K562 (cell line): ENCODE data around the gene GRB2. TPM values are rescaled to one million over a fixed set of nuclear protein-coding genes. Genes with fewer than 3 reads are reported as not detected.

Experiments used
- ATAC-seq: fragments of 200-7000 bp; cut with Tn5 transposase; 3 replicates; pipeline ENCODE4 v1.9.1; 2020; ENCODE audit warnings: moderate library complexity
- BruUV-seq: library from RNA; stranded (reverse); fragments of 400-500 nt; replicated peaks from 2 replicates; lab custom pipeline; 2021; lab: Mats Ljungman, UMichigan
- CTCF ChIA-PET: fragments of 300-600 bp; formaldehyde crosslinking; extraction: SDS; loops from one replicate; lab custom pipeline; 2021; ENCODE audit warnings: low intra/inter-chr PET ratio; lab: Yijun Ruan, JAX
- POLR2A ChIA-PET: fragments of 300-600, 350-650 bp; sonication (Branson Sonifier 250); formaldehyde crosslinking; extraction: SDS; loops from one replicate; lab custom pipeline; 2021; ENCODE audit warnings: antibody characterized with exemption, inconsistent platforms; lab: Yijun Ruan, JAX
- DNase-seq, 4 experiments: peaks; one replicate each; pipeline versions ENCODE4 v3.0.0 to v3.0.0-alpha.2; 2011 to 2018; ENCODE audit warnings: low spot score in 3 of 4, mixed read lengths in 3 of 4; ENCODE audit errors: extremely low read depth in 1 of 4
- FAIRE-seq: peaks from 2 replicates; lab custom pipeline; 2011; peaks lifted over from hg19 to GRCh38; lab: Jason Lieb, UNC
- H2AFZ ChIP-seq: 2 replicates; pipeline ENCODE4 v1.6.0; 2011; ENCODE audit warnings: low read depth, low read length, control low read depth, inconsistent platforms
- H3K27ac ChIP-seq: fragments of 200-600 bp; 3 replicates; pipeline ENCODE4 v1.8.0; 2011; ENCODE audit warnings: low read depth, mild to moderate bottlenecking, control low read depth, inconsistent platforms, low read length, moderate library complexity, mixed read lengths; ENCODE audit errors: extremely low read depth
- H3K27me3 ChIP-seq, 2 experiments: fragments of 300-600 bp in 1 of 2; 2 replicates in 1 of 2; 3 replicates in 1 of 2; pipeline versions ENCODE4 v1.6.0 to v1.8.0; 2011; ENCODE audit warnings: inconsistent platforms in 2 of 2, low read length in 2 of 2, mild to moderate bottlenecking in 1 of 2, mixed read lengths in 1 of 2, moderate library complexity in 1 of 2; ENCODE audit not compliant: control insufficient read depth in 2 of 2, insufficient read depth in 2 of 2
- H3K36me3 ChIP-seq: fragments of 300-600 bp; 3 replicates; pipeline ENCODE4 v1.8.0; 2011; ENCODE audit warnings: mild to moderate bottlenecking, low read length, inconsistent platforms; ENCODE audit not compliant: control insufficient read depth, insufficient read depth
- H3K4me1 ChIP-seq, 2 experiments: fragments of 200-600 bp in 1 of 2; replicated peaks in 1 of 2; 2 replicates in 1 of 2; 3 replicates in 1 of 2; pipeline versions ENCODE4 v1.5.1 to v1.8.0; 2011; ENCODE audit warnings: inconsistent platforms in 2 of 2, low read length in 2 of 2, mild to moderate bottlenecking in 1 of 2, mixed read lengths in 1 of 2, moderate library complexity in 1 of 2; ENCODE audit not compliant: control insufficient read depth in 2 of 2, insufficient read depth in 2 of 2
- H3K4me2 ChIP-seq: 2 replicates; pipeline ENCODE4 v1.6.1; 2011; ENCODE audit warnings: low read length, control low read depth, inconsistent platforms, mixed read lengths; ENCODE audit not compliant: insufficient read depth
- H3K4me3 ChIP-seq: fragments of 200-600 bp; sonication (generic), shearing (Covaris generic); 2 replicates; pipeline ENCODE4 v1.5.1; 2016; ENCODE audit warnings: control low read depth, inconsistent platforms
- H3K79me2 ChIP-seq: fragments of 200-600 bp; 3 replicates; pipeline ENCODE4 v1.8.0; 2011; ENCODE audit warnings: low read length, inconsistent platforms; ENCODE audit not compliant: control insufficient read depth, insufficient read depth
- H3K9ac ChIP-seq, 2 experiments: 2 replicates each; pipeline versions ENCODE4 v1.6.0 to v1.6.1; 2011; ENCODE audit warnings: low read depth in 2 of 2, low read length in 2 of 2, control low read depth in 1 of 2, inconsistent platforms in 1 of 2, mild to moderate bottlenecking in 1 of 2, mixed read lengths in 1 of 2; ENCODE audit not compliant: insufficient read depth in 1 of 2
- H3K9me1 ChIP-seq: one replicate; pipeline ENCODE4 v1.6.0; 2011; ENCODE audit warnings: inconsistent platforms, mild to moderate bottlenecking, low read length, moderate library complexity; ENCODE audit not compliant: control insufficient read depth, insufficient read depth
- H3K9me3 ChIP-seq: replicated peaks from 2 replicates; pipeline ENCODE4 v1.5.1; 2011; ENCODE audit warnings: low read depth, low read length, inconsistent platforms; ENCODE audit not compliant: control insufficient read depth, insufficient read depth
- H4K20me1 ChIP-seq: replicated peaks from 2 replicates; pipeline ENCODE4 v1.6.1; 2011; ENCODE audit warnings: low read length, inconsistent platforms, mixed read lengths; ENCODE audit not compliant: control insufficient read depth, insufficient read depth
- ATF3 ChIP-seq, 2 experiments: fragments of 450-650 bp in 1 of 2; sonication (generic) in 1 of 2; formaldehyde crosslinking in 1 of 2; IDR thresholded peaks in 1 of 2; conservative IDR thresholded peaks in 1 of 2; 2 replicates each; pipeline versions ENCODE4 v1.6.1 to v1.8.1; 2016 to 2023; ENCODE audit warnings: mild to moderate bottlenecking in 2 of 2, moderate library complexity in 2 of 2, inconsistent platforms in 1 of 2, missing genetic modification reagents in 1 of 2
- CEBPB ChIP-seq: fragments of 450-650 bp; IDR thresholded peaks from 2 replicates; pipeline ENCODE4 v1.6.1; 2016; ENCODE audit warnings: missing genetic modification characterization, missing compliant biosample characterization
- DACH1 ChIP-seq: fragments of 450-650 bp; IDR thresholded peaks from 2 replicates; pipeline ENCODE4 v1.6.1; 2018; ENCODE audit not compliant: partially characterized antibody
- DIDO1 ChIP-seq: fragments of 450-650 bp; IDR thresholded peaks from 2 replicates; pipeline ENCODE4 v1.6.1; 2016; ENCODE audit warnings: low read depth, missing biosample characterization, missing genetic modification characterization
- E2F5 ChIP-seq: sonication (generic); formaldehyde crosslinking; IDR thresholded peaks from 2 replicates; pipeline ENCODE4 v1.8.0; 2022; ENCODE audit warnings: mild to moderate bottlenecking, missing genetic modification reagents
- GATA2 ChIP-seq: sonication (generic); formaldehyde crosslinking; IDR thresholded peaks from 2 replicates; pipeline ENCODE4 v1.4.0; 2020; ENCODE audit warnings: mild to moderate bottlenecking, missing genetic modification reagents
- IRF9 ChIP-seq: fragments of 450-650 bp; IDR thresholded peaks from 2 replicates; pipeline ENCODE4 v1.6.1; 2016; ENCODE audit warnings: missing biosample characterization, missing genetic modification characterization
- NRF1 ChIP-seq, 2 experiments: fragments of 450-650 bp; IDR thresholded peaks in 1 of 2; conservative IDR thresholded peaks in 1 of 2; 2 replicates each; pipeline ENCODE4 v1.6.1; 2014; ENCODE audit warnings: mild to moderate bottlenecking in 2 of 2
- POLR2A ChIP-seq: fragments of 450-650 bp; conservative IDR thresholded peaks from 2 replicates; pipeline ENCODE4 v1.6.1; 2016
- RBM14 ChIP-seq: fragments of 200-400 bp; formaldehyde crosslinking; IDR thresholded peaks from 2 replicates; pipeline ENCODE4 v1.6.1; 2018; ENCODE audit warnings: low read depth, mild to moderate bottlenecking, low read length, moderate library complexity, borderline replicate concordance; ENCODE audit not compliant: insufficient read depth
- TAF9B ChIP-seq: fragments of 450-650 bp; IDR thresholded peaks from 2 replicates; pipeline ENCODE4 v1.6.1; 2018; ENCODE audit warnings: mild to moderate bottlenecking; ENCODE audit not compliant: partially characterized antibody
- TEAD2 ChIP-seq: fragments of 450-650 bp; IDR thresholded peaks from 2 replicates; pipeline ENCODE4 v1.6.1; 2016; ENCODE audit warnings: missing genetic modification characterization, control low read depth, missing compliant biosample characterization
- TFE3 ChIP-seq: fragments of 450-650 bp; formaldehyde crosslinking; IDR thresholded peaks from 2 replicates; pipeline ENCODE4 v1.4.0; 2020; ENCODE audit warnings: mild to moderate bottlenecking, mixed read lengths
- ZNF655 ChIP-seq: fragments of 250-450 bp; sonication (Bioruptor Pico); IDR thresholded peaks from 2 replicates; pipeline ENCODE4 v1.5.0; 2021
- ZSCAN32 ChIP-seq: fragments of 450-650 bp; formaldehyde crosslinking; IDR thresholded peaks from 2 replicates; pipeline ENCODE4 v1.4.0; 2020; ENCODE audit warnings: mild to moderate bottlenecking, moderate library complexity
- WGBS: fragments of 100-300 bp; shearing (Covaris generic); methylation state at CpG from one replicate; pipeline ENCODE4 v1.1.6; 2016; ENCODE audit warnings: low coverage, mixed read lengths; ENCODE audit not compliant: insufficient coverage; ENCODE audit errors: missing lambda C conversion rate; 5-methylcytosine and 5-hydroxymethylcytosine counted together
- in situ Hi-C: fragments of 300-500 bp; cut with MboI; formaldehyde crosslinking; loops from 4 replicates; pipeline ENCODE4 v1.15.0; 2018; ENCODE audit warnings: inconsistent platforms, mixed read lengths
- intact Hi-C: fragments of 100-400 bp; cut with micrococcal nuclease; formaldehyde crosslinking; loops from 2 replicates; pipeline ENCODE4 v1.14.2; 2022
- polyA plus RNA-seq, 8 experiments: library from polyadenylated mRNA; depleted of rRNA in 4 of 8; stranded (reverse) in 5 of 8; unstranded in 3 of 8; fragments of >200 nt; fragmentation: Nextera tagmentation in 2 of 8; fragmentation: Illumina TruSeq in 1 of 8; extraction: Ambion mirVana in 2 of 8; extraction: Trizol in 1 of 8; gene quantifications; 2 replicates each; pipeline versions ENCODE4 v1.2.1 to v1.2.3, GENCODE V29; 2011 to 2014; ENCODE audit warnings: inconsistent platforms in 1 of 8, missing spikeins in 1 of 8
- total RNA-seq, 7 experiments: library from RNA; depleted of rRNA in 6 of 7; stranded (reverse); fragments of >200 nt in 6 of 7; fragmentation: Illumina TruSeq in 2 of 7; extraction: Trizol in 2 of 7; gene quantifications; 2 replicates each; pipeline versions ENCODE4 v1.2.1 to v1.2.3, GENCODE V29; 2011 to 2021; ENCODE audit warnings: low replicate concordance in 1 of 7

GRB2 gene
- total and polyA plus RNA-seq, 9 of the 15 experiments (the other 6 are each of a cell fraction or from before 2014, with no cell fraction given): 57.2 to 136 (median 84.8) TPM

- H3K9me3 ChIP-seq: no peaks in the 10 kb centered on the region
- H3K9me1 ChIP-seq: no peaks in the 10 kb centered on the region
- 73% methylated on average over 16 of the region's 20 CpGs for WGBS
- H3K27ac ChIP-seq: no peak overlapping the region
- H3K4me3 ChIP-seq: no peak overlapping the region
- POLR2A ChIA-PET: interaction anchor here (0.7 to 4.9 kb wide), 4 partner anchors 8 to 18 kb away, joined by 3 to 19 read pairs (median 3); no protein-coding TSS in a partner anchor
- peaks cover 0 to 7% of the 10 kb centered on the region in 2 experiments; a peak in 2 of 5 replicates for H3K4me1 ChIP-seq
- intact Hi-C loops (no loop called here), in situ Hi-C loops (no loop called here)
- H3K27me3 ChIP-seq: no peaks in the 10 kb centered on the region
- ATAC-seq (peak; percentile 46), FAIRE-seq (no peak), DNase-seq (no peak)
- CTCF ChIA-PET: no interaction called here
- no peaks in the 10 kb centered on the region for H3K79me2 ChIP-seq
- H4K20me1 ChIP-seq: no peaks in the 10 kb centered on the region
- H3K36me3 ChIP-seq: no peaks in the 10 kb centered on the region
- no TSS peak for BruUV-seq
- peak overlapping the region in 1 of 2 experiments; percentile 73; a peak in 2 of 4 replicates for H3K9ac ChIP-seq
- no peak overlapping the region for H2AFZ ChIP-seq
- no peak overlapping the region for H3K4me2 ChIP-seq
- TF ChIP-seq TEAD2: no peak
- TF ChIP-seq POLR2A: no peak
- TF ChIP-seq IRF9 (tag): no peak
- TF ChIP-seq DIDO1 (tag): no peak
- peak; percentile 27; the same call in 1 of the 2 replicates for TF ChIP-seq ATF3 (IDR thresholded peaks at IDR 0.05)
- TF ChIP-seq ATF3 (CRISPR knock-in tag; conservative IDR thresholded peaks at IDR 0.05): no peak
- no peak for TF ChIP-seq DACH1
- TF ChIP-seq TAF9B: no peak
- TF ChIP-seq E2F5 (CRISPR knock-in tag): no peak
- TF ChIP-seq CEBPB: 0 out of 2 replicates have a peak, but pooled peaks have one; percentile 8
- no peak for TF ChIP-seq RBM14
- no peak for TF ChIP-seq TFE3 (CRISPR knock-in tag)
- no peak for TF ChIP-seq ZNF655
- no peak for TF ChIP-seq ZSCAN32
- no peak for TF ChIP-seq NRF1 (conservative IDR thresholded peaks at IDR 0.05 in 1 of 2, IDR thresholded peaks at IDR 0.05 in 1 of 2)
- TF ChIP-seq GATA2 (CRISPR knock-in tag): no peak
These were observed 96.5 kb downstream of the GRB2 start for GRCh38 chr17:75308732-75309629.
